HG03159 (cell line): ENCODE results near the gene HES3.

Source experiments
- ATAC-seq: cut with Tn5 transposase; IDR thresholded peaks from one replicate; pipeline ENCODE4 v1.9.1; 2021; ENCODE audit warnings: mild to moderate bottlenecking, moderate library complexity; ENCODE audit not compliant: unreplicated experiment

HES3 gene, protein sequence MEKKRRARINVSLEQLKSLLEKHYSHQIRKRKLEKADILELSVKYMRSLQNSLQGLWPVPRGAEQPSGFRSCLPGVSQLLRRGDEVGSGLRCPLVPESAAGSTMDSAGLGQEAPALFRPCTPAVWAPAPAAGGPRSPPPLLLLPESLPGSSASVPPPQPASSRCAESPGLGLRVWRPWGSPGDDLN

DNA sequence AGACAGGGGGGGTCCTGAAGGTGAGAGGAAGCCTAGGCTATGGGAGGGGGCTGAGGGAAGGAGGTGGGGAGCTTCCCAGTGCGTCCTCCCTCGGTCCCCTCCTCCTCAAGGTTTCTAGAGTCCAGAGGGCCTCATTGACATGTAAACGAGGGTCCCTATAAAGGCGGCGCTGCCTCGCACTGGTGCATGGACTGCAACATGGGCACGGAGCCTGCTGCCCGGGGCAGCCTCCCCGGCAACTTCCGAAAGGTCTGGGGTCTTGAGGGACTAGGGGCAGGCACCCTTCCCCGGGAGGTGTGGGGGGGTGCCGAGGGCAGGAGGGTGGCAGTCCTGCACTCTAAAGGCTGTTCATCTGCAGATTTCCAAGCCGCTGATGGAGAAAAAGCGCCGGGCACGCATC, at the start of gene HES3:
HES3 (plus strand) TSS at position 187 of the 400 bp plus-strand sequence; CDS start at position 374, 187 bp downstream.
- ATAC-seq, result no peak

DNA sequence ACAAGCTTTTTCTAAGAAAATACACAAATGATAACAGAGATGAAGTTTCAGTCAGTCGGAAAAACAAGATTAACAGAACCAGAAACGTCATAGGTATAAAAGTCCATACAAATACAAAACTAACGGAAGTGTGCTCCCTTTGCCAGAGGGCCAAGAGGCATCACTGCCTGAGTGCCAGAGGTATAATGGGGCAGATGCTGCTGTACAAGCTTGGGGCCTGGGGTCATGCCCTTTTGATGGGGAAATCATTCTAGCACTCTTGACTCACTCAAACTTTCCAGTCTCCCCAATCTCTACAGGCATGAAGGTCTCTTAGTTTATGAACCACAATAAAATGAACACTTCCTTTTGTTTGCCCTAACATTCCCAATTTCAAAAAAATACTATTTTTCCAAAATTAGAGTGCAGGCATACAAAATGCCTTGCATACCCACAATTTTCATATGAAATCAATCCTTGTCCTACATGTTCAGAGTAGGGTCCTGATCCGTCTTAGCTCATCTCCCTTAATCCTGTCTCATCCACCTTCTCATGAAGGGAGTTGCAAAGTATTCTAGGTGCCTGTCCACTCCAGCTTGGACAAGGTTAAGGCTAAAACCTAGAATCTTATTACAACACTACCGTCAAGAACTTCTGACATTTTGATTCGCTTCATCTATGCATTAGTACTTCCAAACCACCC, 46.1 kb upstream of the HES3 start:
- no peak for ATAC-seq

DNA sequence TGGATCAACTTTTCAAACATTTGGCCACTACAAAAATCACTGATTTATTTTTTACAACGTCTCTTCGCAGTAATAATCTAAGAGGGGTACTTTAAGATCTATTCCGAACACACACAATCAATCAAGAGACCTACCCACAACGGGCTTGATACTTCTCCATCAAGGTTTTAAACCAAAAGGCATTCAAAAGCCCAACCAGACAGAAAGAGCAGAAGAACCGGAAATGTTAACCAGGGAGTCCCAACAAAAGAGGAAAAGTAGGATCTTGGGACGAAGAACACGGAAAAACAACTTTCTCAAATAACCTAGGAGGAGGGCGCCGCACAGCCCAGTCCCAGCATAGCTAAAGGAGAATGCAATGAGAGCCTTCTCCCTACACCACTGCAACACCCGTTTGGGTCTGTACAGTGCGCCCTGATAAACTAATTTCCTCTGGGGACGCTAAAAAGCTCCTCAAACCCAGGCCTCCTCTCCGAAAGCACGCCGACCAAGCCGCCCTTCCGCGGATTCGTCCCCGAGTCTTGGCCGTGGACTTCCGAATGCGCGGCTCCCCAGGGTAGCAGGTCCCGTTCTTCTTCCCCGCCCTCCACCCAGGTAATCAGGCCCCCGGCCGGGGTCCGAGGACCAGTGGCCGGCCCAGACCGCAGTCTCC, 45.2 kb upstream of the HES3 start:
- ATAC-seq, result peak; percentile 25

DNA sequence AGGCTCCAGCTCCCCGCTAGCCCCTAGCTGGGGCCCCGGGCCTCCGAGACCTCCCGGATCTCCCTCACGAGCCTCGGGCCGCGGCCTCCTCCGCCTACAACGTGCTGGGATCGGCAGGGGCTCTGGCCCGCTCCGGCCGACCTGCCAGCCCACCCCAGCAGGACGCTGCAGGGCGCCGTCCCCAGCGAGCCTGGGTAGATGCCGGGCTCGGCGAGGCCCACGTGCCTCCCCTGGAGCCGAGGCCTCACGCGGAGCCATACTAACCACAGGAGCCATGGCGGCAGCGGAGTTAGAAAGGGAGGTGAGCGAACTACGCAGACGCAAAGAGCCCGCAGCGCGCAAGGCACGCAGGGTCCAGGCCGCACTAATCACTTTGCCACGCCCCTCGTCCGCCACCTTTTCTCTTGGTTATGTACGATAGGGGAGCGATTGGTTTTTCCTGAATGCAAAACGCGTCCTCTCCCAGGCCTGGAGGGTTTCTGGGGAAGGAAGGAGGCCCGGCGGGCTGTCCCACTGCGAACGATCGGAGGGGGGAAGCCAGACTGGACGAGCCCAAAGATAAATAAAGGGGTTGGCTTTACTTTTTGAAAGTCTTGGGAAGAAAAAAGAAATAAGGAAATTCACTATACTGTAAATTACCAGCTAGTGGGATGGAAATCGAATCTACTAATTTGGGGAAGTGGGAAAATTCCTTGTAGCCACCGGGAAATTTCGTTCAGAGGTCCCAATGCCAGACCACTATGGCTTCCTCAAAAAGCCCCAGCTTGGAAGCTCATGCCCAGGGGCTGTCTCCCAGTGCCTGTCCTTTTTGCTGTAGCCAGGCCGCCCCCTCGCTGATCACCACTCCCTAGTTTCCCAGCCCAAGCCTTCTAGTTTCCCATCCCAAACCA, 44.4 kb upstream of the HES3 start, which contains the start of gene RPL22:
RPL22 (minus strand) TSS at position 298 of the 890 bp plus-strand sequence; CDS start at position 276, 22 bp downstream.
- ATAC-seq, result peak; percentile 92

DNA sequence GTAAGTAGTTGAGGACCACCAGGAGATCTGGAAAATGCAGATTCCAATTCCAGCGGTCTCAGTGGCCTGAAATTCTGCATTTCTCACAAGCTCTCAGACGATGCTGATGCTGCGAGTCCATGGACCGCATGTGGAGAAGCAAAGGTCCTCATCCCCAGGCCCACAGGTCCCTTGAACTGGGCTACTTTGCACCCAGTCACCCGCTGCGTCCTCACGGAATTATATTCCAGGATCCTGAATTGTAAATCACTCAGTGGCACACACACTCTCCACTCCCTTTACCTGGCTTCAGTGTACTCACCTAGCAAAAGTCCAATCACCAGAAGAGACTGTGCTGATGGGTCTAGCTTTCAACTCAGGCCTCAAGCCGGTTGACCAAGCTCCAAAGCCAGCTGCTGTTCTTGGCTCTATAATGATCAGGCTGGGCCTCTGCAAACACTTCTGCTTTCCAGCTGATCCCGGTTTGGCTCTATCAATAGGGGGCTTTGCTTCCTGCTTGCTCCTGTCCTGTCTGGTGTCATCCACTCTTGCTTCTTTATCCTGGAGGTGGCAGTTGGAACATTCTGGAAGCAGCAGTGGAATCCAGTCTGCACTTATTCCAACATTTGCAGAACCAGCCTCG, 43.7 kb upstream of the HES3 start:
- ATAC-seq, result no peak

DNA sequence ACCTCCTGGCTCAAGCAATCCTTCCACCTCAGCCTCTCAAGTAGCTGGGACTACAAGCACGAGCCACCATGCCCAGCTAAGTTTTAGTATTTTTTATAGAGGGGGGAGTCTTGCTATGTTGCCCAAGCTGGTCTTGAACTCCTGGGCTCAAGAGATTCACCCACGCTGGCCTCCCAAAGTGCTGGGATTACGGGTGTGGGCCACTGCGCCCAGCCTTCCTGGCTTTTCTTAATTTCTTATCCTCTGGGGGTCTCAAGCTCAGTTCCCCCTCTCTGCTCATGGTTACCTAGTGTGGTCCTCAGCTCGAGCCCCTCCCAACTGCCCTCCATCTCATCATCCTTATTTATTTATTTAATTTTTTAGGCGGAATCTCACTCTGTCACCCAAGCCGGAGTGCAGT, 41.7 kb upstream of the HES3 start:
- no peak for ATAC-seq

DNA sequence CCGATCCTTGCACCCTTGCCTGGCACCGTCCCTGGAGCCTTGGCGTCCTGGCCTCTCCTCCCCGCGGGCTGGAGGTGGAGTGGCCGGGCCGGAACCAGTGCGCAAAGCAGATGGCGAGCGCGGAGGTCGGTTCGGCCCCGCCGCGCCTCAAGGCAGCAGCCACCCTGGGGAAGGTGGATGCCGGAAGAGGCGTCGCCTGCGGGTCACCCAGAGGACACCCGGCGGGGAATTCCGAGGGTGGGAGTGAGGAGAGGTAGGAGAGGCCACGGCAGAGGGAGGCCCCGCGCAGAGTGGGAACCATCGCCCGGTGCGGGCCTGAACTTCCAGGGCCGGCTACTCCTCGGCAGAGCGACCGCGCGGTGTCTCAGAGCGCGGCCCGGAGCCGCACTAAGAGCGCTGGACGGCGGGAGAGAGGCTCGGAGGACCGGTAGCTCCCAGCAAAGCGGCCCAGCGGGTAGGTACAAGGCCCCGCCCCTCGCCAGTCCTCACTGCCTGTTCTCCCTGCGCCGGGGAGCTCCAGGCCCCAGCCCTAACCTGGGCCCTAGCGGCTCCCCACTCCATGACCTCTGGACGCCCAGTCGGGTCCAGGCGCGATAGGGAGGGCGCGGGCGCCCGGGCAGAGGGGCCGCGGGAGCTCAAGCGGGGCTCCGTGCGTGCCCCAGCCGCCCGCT, 38.0 kb upstream of the HES3 start, which contains the start of gene RNF207:
RNF207 (plus strand) TSS at position 271 of the 671 bp plus-strand sequence. CDS start 417 bp downstream, outside the sequence.
- ATAC-seq, result peak; percentile 56

DNA sequence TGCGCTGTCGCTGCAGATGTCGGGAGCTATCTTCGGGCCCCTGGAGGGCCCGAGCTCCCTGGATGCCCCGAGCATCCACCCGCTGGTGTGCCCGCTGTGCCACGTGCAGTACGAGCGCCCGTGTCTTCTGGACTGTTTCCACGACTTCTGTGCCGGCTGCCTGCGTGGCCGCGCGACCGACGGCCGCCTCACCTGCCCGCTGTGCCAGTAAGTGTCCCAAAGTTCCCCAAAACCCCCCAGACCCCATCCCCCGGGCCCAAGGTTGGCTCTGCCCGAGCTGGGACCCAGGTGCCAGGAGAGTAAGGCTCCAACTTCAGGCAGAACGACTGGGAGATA, 37.5 kb upstream of the HES3 start:
- no peak for ATAC-seq

DNA sequence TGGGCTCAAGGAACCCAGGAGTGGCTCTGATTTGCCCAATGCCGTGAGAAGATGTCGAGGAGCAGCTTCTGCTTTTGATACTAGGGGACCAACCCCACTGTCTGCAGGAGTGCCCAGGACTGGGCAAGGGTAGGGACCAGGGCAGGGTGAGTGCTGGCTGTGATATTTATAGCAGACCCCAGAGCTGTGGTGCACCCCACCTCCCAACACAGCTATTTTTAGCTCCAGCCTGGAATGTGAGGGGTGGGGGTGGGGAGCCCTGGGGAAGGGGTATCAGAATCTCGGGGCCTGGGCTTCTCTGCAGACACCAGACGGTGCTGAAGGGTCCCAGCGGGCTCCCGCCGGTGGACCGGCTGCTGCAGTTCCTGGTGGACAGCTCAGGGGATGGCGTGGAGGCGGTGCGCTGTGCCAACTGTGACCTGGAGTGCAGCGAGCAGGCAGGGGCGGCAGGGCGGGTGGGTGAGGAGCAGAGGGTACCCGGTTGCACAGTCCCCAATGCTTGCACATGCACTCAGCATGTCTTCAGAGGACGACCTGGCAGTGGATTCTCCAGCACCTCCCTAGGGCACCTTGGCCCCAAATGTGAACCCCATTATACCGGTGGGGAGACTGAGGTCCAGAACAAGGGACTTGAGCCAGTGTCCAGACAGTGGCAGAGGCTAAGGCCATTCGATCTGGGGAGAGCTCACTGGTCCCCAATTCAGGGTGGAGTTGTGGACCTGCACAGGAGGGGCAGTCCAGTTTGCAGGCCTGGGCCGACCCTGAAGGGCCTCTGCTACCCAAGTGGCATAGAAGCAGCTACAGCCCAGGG, 36.7 kb upstream of the HES3 start:
- ATAC-seq, result no peak

DNA sequence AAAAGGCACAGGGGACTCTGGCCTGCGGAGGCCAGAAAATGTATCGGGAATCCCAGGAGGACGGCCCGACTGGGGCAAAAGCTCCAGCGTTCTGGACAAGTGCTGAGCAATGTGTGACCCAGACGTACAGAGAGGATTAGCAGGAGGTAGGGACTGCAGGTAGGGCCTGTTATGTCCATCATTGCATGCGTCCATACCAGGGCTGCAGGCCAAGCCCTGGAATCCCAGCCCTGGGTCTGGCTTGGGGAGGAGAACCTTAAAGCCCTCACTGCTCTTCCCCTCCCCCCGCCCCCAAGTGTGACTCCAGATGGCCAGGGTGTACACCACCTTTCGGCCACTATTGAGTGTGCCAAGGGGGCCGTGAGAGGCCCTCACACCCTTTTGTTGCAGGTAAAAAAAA, 36.1 kb upstream of the HES3 start:
- no peak for ATAC-seq

DNA sequence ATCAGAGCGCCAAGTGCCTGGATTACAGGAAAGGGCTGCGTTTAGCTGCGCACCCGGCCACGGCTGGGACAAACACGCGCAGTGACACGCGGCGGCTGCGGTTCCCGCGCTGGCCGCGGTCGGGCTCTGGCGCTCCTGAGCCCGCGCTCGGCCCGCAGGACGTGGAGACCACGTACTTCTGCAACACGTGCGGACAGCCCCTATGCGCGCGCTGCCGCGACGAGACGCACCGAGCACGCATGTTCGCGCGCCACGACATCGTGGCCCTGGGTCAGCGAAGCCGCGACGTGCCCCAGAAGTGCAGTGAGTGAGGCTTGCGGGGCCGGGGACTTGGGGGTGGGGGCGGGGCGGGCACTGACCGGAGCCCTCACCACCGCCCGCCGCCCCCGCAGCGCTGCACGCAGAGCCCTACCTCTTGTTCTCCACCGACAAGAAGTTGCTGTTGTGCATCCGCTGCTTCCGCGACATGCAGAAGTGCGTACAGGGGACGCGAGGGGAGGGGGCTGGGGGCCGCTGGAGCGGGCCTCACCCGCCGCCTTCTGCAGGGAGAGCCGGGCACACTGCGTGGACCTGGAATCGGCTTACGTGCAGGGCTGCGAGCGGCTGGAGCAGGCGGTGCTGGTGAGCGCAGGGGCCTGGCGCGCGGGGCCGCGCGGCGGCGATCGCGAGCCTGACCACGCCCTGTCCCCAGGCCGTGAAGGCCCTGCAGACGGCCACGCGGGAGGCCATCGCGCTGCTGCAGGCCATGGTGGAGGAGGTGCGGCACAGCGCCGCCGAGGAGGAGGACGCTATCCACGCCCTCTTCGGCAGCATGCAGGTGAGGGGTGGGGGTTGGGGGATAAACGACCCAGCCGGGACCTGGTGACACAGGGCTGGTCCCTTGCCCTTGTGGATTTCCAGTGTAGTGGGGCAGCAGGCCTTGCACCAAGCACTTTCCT, 35.0 kb upstream of the HES3 start:
- no peak for ATAC-seq

DNA sequence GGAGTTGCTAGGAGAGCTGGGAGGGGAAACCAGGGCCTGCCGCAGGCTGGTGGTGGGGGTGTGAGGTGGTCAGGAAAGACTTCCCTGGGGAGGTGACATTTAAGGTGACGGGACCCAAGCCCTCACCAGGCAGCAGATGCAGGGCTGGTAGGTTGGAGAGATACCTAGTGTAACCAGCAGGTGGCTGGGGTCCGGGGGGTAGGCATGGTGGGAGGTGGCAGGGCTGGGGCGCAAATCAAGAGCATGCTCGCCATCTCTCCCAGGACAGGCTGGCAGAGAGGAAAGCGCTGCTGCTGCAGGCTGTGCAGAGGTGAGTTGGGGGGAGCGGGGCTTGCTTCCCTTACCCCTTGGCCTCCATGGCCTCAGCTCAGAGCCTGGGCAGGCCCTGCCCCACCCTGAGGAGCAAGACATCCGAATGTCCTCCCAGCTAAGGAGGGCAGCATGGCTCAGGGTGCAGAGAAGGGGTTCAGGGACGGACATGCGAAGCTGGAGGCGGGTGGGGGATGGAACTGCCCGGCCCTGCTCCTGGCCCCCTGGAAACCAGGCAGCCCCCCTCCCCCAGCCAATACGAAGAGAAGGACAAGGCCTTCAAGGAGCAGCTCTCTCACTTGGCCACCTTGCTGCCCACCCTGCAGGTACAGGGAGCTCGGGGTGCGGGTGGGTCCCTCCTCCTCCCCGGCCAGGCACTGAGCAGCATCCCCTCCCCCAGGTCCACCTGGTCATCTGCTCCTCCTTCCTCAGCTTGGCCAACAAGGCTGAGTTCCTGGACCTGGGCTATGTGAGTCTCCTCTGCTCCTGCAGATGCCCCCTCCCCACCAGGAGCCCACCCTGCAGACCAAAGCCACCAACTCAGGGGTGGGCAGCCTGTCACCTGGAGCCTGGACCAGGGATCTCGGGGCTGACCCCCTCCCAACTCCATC, 34.1 kb upstream of the HES3 start:
- ATAC-seq, result no peak

DNA sequence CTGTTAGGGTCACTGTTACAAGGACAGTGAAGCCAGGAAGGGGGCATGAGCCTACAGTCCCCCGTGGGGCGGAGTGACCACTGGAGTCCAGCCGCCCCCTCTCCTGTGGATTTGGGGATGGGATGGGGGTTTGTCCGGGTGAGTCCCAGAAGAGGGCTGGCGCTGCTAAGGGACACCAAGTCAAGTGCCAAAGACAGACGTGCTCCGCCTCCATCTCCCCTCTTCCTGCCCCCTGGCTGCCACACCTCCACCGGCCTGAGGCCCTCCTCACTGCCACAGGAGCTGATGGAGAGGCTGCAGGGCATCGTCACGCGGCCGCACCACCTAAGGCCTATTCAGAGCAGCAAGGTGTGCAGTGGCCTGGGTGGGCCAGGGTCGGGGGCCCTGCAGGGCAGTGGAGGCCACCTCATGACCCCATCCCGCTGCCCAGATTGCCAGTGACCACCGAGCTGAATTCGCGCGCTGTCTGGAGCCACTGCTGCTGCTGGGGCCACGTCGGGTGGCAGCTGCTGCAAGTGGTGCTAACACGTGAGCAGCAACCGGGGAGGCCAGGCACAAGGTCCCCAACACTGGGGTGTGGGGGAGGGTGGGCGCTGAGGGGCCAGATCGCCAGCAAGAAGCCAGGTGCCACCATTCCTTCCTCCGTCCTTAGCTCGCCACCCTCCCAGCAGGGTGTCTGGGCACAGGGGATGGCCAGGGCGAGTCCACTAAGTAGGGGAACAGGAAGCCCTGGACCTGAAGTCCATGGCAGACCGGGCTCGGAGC, 33.2 kb upstream of the HES3 start:
- ATAC-seq, result no peak

DNA sequence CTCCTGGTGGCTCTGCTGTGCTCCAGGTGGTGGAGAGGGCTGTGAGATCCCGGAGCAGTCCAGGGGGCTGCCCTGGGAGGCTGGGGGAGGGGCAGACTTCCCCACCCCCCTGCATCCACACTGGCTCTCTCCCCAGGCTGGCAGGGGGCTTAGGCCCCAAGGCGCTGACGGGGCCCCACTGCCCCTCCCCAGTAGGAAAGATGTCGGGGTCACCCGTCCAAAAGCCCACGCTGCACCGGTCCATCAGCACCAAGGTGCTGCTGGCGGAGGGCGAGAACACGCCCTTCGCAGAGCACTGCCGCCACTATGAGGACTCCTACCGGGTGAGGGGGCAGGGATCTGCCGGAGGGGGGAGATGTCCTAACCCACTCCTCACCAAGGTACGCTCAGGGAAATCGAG, 32.2 kb upstream of the HES3 start:
- ATAC-seq, result no peak

DNA sequence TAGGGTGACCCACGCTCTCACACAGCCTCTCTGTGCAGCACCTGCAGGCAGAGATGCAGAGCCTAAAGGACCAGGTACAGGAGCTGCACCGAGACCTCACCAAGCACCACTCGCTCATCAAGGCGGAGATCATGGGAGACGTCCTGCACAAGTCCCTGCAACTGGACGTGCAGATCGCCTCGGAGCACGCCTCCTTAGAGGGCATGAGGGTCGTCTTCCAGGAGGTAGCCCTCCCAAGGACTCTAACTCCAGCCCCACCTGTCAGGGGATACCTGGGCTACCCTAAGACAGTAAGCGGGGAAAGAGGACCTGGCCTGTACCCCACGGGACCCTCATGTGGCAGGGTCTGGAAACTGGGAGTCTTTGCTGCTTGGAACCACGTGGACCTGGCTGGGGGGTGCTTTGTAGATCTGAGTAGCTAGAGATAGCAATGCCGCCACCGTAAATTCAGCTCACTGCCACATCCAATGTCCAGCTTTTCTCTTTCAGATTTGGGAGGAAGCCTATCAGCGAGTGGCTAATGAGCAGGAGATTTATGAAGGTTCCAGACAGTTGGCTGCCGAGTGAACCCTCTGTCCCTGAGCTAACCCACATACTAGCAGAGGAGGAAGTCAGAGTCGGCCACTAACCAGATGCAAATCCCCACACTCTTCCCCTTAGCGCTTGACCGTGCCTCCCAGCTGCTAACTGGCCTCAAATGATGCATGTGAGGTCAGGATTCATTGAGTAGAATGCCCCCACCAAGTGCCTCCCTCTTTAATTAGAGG, 31.6 kb upstream of the HES3 start:
- ATAC-seq, result no peak
